COLO829 (cell line): Measurements from ENCODE around the gene HDLBP.
"Not testable (repeated sequence)": the region's sequence is repeated elsewhere in the genome, so short reads cannot be mapped to it uniquely, and the experiment has no call there.

Experiments used
- DNase-seq: peaks from one replicate; pipeline ENCODE4 v3.0.0; 2012; ENCODE audit warnings: low spot score

The HDLBP gene

GRCh38 chr2:241339839-241340630, 24.6 kb upstream of the HDLBP start:
- no peak for DNase-seq

- DNase-seq: no peak
Observed at GRCh38 chr2:241334813-241335212, 19.3 kb upstream of the HDLBP start.

- no peak for DNase-seq
Observed at GRCh38 chr2:241330616-241330981, 15.1 kb upstream of the HDLBP start.

- DNase-seq: no peak
Observed at GRCh38 chr2:241329669-241330615, 14.5 kb upstream of the HDLBP start.

- no peak for DNase-seq
Observed at GRCh38 chr2:241325257-241325656, 9.8 kb upstream of the HDLBP start.

- no peak for DNase-seq
Observed at GRCh38 chr2:241324775-241325174, 9.3 kb upstream of the HDLBP start.

GRCh38 chr2:241323778-241324177, 8.3 kb upstream of the HDLBP start:
- no peak for DNase-seq

GRCh38 chr2:241321886-241322285, 6.4 kb upstream of the HDLBP start:
- DNase-seq: no peak

- no peak for DNase-seq
Observed at GRCh38 chr2:241321033-241321432, 5.6 kb upstream of the HDLBP start.

GRCh38 chr2:241320394-241320793, 4.9 kb upstream of the HDLBP start:
- DNase-seq: no peak

- not testable (repeated sequence) for DNase-seq
Observed at GRCh38 chr2:241318830-241319229, 3.4 kb upstream of the HDLBP start.

- no peak for DNase-seq
Observed at GRCh38 chr2:241317391-241317790, 1.9 kb upstream of the HDLBP start.

- no peak for DNase-seq
Observed at GRCh38 chr2:241316825-241317224, 1.4 kb upstream of the HDLBP start.

GRCh38 chr2:241315879-241316631, 583 bp upstream of the HDLBP start, which contains the start of gene SEPTIN2:
TSS of gene SEPTIN2 (plus strand) at chr2:241315925. CDS start at chr2:241324233, 8,308 bp downstream.
- DNase-seq: peak; percentile 58

- peak; percentile 26 for DNase-seq
Observed at GRCh38 chr2:241314226-241315092, 1.0 kb downstream of the HDLBP start.

- DNase-seq: no peak
Observed at GRCh38 chr2:241313543-241314095, 1.9 kb downstream of the HDLBP start.

GRCh38 chr2:241312082-241312481, 3.4 kb downstream of the HDLBP start:
- peak; percentile 31 for DNase-seq

- DNase-seq: no peak
Observed at GRCh38 chr2:241310917-241311566, 4.4 kb downstream of the HDLBP start.

GRCh38 chr2:241309684-241310117, 5.8 kb downstream of the HDLBP start:
- no peak for DNase-seq

- no peak for DNase-seq
Observed at GRCh38 chr2:241308832-241309500, 6.5 kb downstream of the HDLBP start.
